Fibroblast of lung (primary cell): ENCODE data around the gene EEFSEC. TPM values are rescaled to one million over a fixed set of nuclear protein-coding genes. Genes with fewer than 3 reads are reported as not detected.

Source experiments
- DNase-seq, 2 donors: peaks; one replicate each; pipeline versions ENCODE4 v3.0.0 to v3.0.0-alpha.2; 2010; ENCODE audit warnings: low read depth in 2 of 2
- H2AFZ ChIP-seq: 2 replicates; pipeline ENCODE4 v1.5.1; 2012; ENCODE audit warnings: low read length, control low read depth, inconsistent platforms
- H3K27ac ChIP-seq: 2 replicates; pipeline ENCODE4 v1.5.1; 2011; ENCODE audit warnings: low read length, control low read depth; ENCODE audit not compliant: insufficient read depth
- H3K27me3 ChIP-seq: 2 replicates; pipeline ENCODE4 v1.5.1; 2011; ENCODE audit warnings: mild to moderate bottlenecking, low read length; ENCODE audit not compliant: control insufficient read depth, insufficient read depth
- H3K36me3 ChIP-seq: 2 replicates; pipeline ENCODE4 v1.5.1; 2011; ENCODE audit warnings: low read length; ENCODE audit not compliant: control insufficient read depth, insufficient read depth
- H3K4me1 ChIP-seq: 2 replicates; pipeline ENCODE4 v1.5.1; 2011; ENCODE audit warnings: low read length; ENCODE audit not compliant: control insufficient read depth, insufficient read depth; ENCODE audit errors: extremely low read depth
- H3K4me2 ChIP-seq: 2 replicates; pipeline ENCODE4 v1.5.1; 2011; ENCODE audit warnings: low read length, control low read depth; ENCODE audit not compliant: insufficient read depth; ENCODE audit errors: extremely low read depth
- H3K4me3 ChIP-seq, 4 experiments: fragments of 200-600 bp in 1 of 4; sonication (generic) in 1 of 4; replicated peaks in 1 of 4; 2 replicates each; pipeline ENCODE4 v1.5.1; 2011 to 2016; ENCODE audit warnings: low read length in 4 of 4, low read depth in 3 of 4, mild to moderate bottlenecking in 3 of 4, control low read depth in 2 of 4, inconsistent platforms in 1 of 4, mixed read lengths in 1 of 4; ENCODE audit not compliant: insufficient read depth in 1 of 4; ENCODE audit errors: control extremely low read depth in 1 of 4
- H3K79me2 ChIP-seq: 2 replicates; pipeline ENCODE4 v1.5.1; 2012; ENCODE audit warnings: mild to moderate bottlenecking, low read length, inconsistent platforms; ENCODE audit not compliant: control insufficient read depth, insufficient read depth
- H3K9ac ChIP-seq: 2 replicates; pipeline ENCODE4 v1.5.1; 2011; ENCODE audit warnings: mild to moderate bottlenecking, low read length, control low read depth; ENCODE audit not compliant: insufficient read depth
- H3K9me3 ChIP-seq: 2 replicates; pipeline ENCODE4 v1.5.1; 2012; ENCODE audit warnings: low read depth, low read length; ENCODE audit not compliant: control insufficient read depth, insufficient read depth
- H4K20me1 ChIP-seq: 2 replicates; pipeline ENCODE4 v1.5.1; 2011; ENCODE audit warnings: low read length; ENCODE audit not compliant: control insufficient read depth, insufficient read depth; ENCODE audit errors: extremely low read depth
- EZH2 ChIP-seq: IDR thresholded peaks from 2 replicates; pipeline ENCODE4 v1.5.1; 2012; ENCODE audit warnings: low read length, control low read depth, mild to moderate bottlenecking; ENCODE audit errors: missing control alignments
- polyA plus RNA-seq, 2 donors: library from polyadenylated mRNA; depleted of rRNA in 1 of 2; stranded (reverse) in 1 of 2; unstranded in 1 of 2; fragments of >200 nt; gene quantifications; 2 replicates each; pipeline ENCODE4 v1.2.1, GENCODE V29; 2011 to 2012; ENCODE audit warnings: missing spikeins in 1 of 2
- total RNA-seq: library from RNA; depleted of rRNA; stranded (reverse); fragments of >200 nt; gene quantifications from 2 replicates; pipeline ENCODE4 v1.2.1, GENCODE V29; 2014
- TF ChIP-seq, protein P1 (sequence below), 2 donors: IDR thresholded peaks in 1 of 2; conservative IDR thresholded peaks in 1 of 2; 1 replicate in 1 of 2; 2 replicates in 1 of 2; pipeline ENCODE4 v1.5.1; 2011 to 2012; ENCODE audit warnings: low read length in 2 of 2, control low read depth in 1 of 2, inconsistent platforms in 1 of 2, low read depth in 1 of 2, mild to moderate bottlenecking in 1 of 2

EEFSEC gene
- total and polyA plus RNA-seq, 2 donors (not counting 1 experiment from before 2014, with no cell fraction given), result 2.6 to 5.0 TPM

DNA sequence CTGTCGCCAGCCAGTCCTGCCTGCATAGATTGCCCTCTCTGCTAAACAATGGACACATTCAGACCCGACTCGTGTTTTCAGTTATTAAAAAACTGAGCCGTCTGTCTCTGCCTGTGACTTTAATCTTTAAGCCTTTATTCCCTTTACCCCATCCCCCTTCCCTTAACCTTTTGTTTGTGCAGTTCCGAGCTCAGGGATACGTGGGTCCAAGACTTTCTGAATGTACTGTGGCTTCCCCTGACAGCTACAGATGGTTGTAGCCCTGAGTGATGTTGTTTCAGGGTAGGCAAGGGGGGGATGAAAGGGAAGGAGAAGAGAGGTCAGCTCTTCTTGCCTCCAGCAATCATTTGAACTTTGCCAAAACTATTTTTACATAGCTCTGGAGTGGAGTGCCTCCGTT, 44.6 kb downstream of the EEFSEC start:
- TF ChIP-seq, protein P1, sequence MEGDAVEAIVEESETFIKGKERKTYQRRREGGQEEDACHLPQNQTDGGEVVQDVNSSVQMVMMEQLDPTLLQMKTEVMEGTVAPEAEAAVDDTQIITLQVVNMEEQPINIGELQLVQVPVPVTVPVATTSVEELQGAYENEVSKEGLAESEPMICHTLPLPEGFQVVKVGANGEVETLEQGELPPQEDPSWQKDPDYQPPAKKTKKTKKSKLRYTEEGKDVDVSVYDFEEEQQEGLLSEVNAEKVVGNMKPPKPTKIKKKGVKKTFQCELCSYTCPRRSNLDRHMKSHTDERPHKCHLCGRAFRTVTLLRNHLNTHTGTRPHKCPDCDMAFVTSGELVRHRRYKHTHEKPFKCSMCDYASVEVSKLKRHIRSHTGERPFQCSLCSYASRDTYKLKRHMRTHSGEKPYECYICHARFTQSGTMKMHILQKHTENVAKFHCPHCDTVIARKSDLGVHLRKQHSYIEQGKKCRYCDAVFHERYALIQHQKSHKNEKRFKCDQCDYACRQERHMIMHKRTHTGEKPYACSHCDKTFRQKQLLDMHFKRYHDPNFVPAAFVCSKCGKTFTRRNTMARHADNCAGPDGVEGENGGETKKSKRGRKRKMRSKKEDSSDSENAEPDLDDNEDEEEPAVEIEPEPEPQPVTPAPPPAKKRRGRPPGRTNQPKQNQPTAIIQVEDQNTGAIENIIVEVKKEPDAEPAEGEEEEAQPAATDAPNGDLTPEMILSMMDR (conservative IDR thresholded peaks at IDR 0.05 in 1 of 2, IDR thresholded peaks at IDR 0.05 in 1 of 2; ENCODE audit: low read depth in 1 of 2, low read length in 2 of 2), result no peak
- no peak for TF ChIP-seq EZH2
- Histone ChIP-seq H3K4me1 (no peaks in the 10 kb centered on the region), H4K20me1 (no peaks in the 10 kb centered on the region), H3K9ac (no peak overlapping the region), H3K4me3 (no peak overlapping the region), H3K9me3 (no peaks in the 10 kb centered on the region), H3K4me2 (no peak overlapping the region), H2AFZ (no peak overlapping the region), H3K27ac (no peak overlapping the region), H3K36me3 (no peaks in the 10 kb centered on the region), H3K79me2 (no peaks in the 10 kb centered on the region), H3K27me3 (no peaks in the 10 kb centered on the region)
- no peak for DNase-seq

DNA sequence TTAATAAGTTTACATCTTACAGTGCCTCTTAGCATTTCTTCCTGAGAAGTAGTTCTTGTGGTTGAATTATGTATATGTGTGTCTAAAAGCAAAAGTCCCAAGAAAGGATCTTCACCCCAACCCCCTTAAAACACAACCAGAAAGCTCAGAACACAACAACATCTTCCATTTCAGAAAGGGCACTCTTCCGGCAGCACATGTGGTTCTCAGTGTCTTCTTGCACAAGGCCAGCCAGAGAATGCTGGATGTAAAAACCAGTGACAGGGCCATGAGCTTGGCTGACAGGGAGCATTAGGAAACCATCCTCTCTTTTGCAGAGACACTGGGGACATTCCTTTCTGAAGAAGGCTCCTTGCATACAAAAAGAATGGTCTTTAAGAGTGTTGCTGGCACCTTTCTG, 45.0 kb downstream of the EEFSEC start:
- Histone ChIP-seq H3K79me2 (no peaks in the 10 kb centered on the region), H3K4me2 (no peak overlapping the region), H3K4me1 (no peaks in the 10 kb centered on the region), H3K36me3 (no peaks in the 10 kb centered on the region), H3K9ac (no peak overlapping the region), H3K4me3 (no peak overlapping the region), H4K20me1 (no peaks in the 10 kb centered on the region), H3K27ac (no peak overlapping the region), H3K27me3 (no peaks in the 10 kb centered on the region), H3K9me3 (no peaks in the 10 kb centered on the region), H2AFZ (no peak overlapping the region)
- TF ChIP-seq, protein P1 (conservative IDR thresholded peaks at IDR 0.05 in 1 of 2, IDR thresholded peaks at IDR 0.05 in 1 of 2; ENCODE audit: low read depth in 1 of 2, low read length in 2 of 2), result no peak
- TF ChIP-seq EZH2, result no peak
- DNase-seq, result no peak

DNA sequence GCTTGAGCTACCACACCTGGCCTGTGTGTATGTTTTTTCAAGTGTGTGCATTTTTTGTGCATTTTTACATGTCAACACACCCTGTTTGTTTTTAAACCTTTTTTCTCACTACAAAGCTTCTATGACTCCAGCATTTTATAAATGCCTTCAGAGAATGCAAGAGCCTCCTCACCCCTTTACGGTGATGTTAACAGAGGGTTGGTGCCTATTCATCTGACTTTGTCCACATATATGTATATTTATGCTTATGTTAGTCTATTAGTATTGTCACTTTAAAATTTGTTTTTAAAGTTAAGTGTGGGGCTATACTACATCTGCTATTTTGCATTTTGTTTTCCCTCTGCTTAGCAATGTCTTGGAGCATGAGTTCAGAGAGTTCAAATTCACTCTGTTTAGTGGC, 45.8 kb downstream of the EEFSEC start:
- no peaks in the 10 kb centered on the region for H3K79me2 ChIP-seq
- no peak overlapping the region for H3K9ac ChIP-seq
- no peaks in the 10 kb centered on the region for H3K27me3 ChIP-seq
- no peaks in the 10 kb centered on the region for H3K36me3 ChIP-seq
- H3K27ac ChIP-seq, result no peak overlapping the region
- no peaks in the 10 kb centered on the region for H4K20me1 ChIP-seq
- no peak overlapping the region for H3K4me2 ChIP-seq
- no peak for DNase-seq
- TF ChIP-seq, protein P1 (conservative IDR thresholded peaks at IDR 0.05 in 1 of 2, IDR thresholded peaks at IDR 0.05 in 1 of 2; ENCODE audit: low read depth in 1 of 2, low read length in 2 of 2), result no peak
- no peak for TF ChIP-seq EZH2
- H3K4me1 ChIP-seq, result no peaks in the 10 kb centered on the region
- H2AFZ ChIP-seq, result no peak overlapping the region
- H3K9me3 ChIP-seq, result no peaks in the 10 kb centered on the region
- H3K4me3 ChIP-seq, result no peak overlapping the region
